IMR-90 (cell line): ENCODE measurements around the gene SLC5A2. TPM values are rescaled to one million over a fixed set of nuclear protein-coding genes. Genes with fewer than 3 reads are reported as not detected.

Source experiments
- ATAC-seq: fragments of 200-7000 bp; cut with Tn5 transposase; 2 replicates; pipeline ENCODE4 v1.9.1; 2020; ENCODE audit warnings: low read depth, mild to moderate bottlenecking, moderate library complexity
- BruUV-seq: library from RNA; stranded (reverse); fragments of 400-500 nt; replicated peaks from 2 replicates; lab custom pipeline; 2021; lab: Mats Ljungman, UMichigan
- CTCF ChIA-PET: fragments of 300-600 bp; formaldehyde crosslinking; extraction: SDS; loops from one replicate; lab custom pipeline; 2021; ENCODE audit warnings: antibody characterized with exemption; lab: Yijun Ruan, JAX
- POLR2A ChIA-PET: fragments of 300-600 bp; sonication (Branson Sonifier 250); formaldehyde crosslinking; loops from one replicate; lab custom pipeline; 2022; ENCODE audit warnings: antibody characterized with exemption; ENCODE audit not compliant: unreplicated experiment; lab: Charles Lee
- DNase-seq: peaks from one replicate; pipeline ENCODE4 v3.0.0; 2013
- H2AFZ ChIP-seq: replicated peaks from 2 replicates; pipeline ENCODE3; 2013; ENCODE audit warnings: low read length, mild to moderate bottlenecking; ENCODE audit not compliant: poor library complexity
- H2AK5ac ChIP-seq: 2 replicates; pipeline ENCODE4 v1.6.1; 2013; ENCODE audit warnings: low read depth, low read length, inconsistent platforms
- H2AK9ac ChIP-seq: replicated peaks from 2 replicates; pipeline ENCODE3; 2013; ENCODE audit warnings: mild to moderate bottlenecking, low read depth, low read length, moderate library complexity; ENCODE audit not compliant: poor library complexity
- H2BK120ac ChIP-seq: 2 replicates; pipeline ENCODE4 v1.6.1; 2013; ENCODE audit warnings: low read depth, low read length, inconsistent platforms
- H2BK15ac ChIP-seq: 3 replicates; pipeline ENCODE4 v1.6.1; 2013; ENCODE audit warnings: low read depth, low read length, inconsistent platforms
- H2BK20ac ChIP-seq: 2 replicates; pipeline ENCODE4 v1.6.1; 2013; ENCODE audit warnings: low read depth, mild to moderate bottlenecking, inconsistent platforms, low read length, moderate library complexity
- H2BK5ac ChIP-seq: 2 replicates; pipeline ENCODE4 v1.6.1; 2013; ENCODE audit warnings: mild to moderate bottlenecking, low read depth, low read length, inconsistent platforms; ENCODE audit not compliant: poor library complexity, severe bottlenecking
- H3K14ac ChIP-seq: replicated peaks from 2 replicates; pipeline ENCODE4 v1.6.1; 2013; ENCODE audit warnings: low read depth, low read length, inconsistent platforms
- H3K18ac ChIP-seq: 2 replicates; pipeline ENCODE4 v1.6.1; 2013; ENCODE audit warnings: low read depth, low read length, control low read depth
- H3K23ac ChIP-seq: 2 replicates; pipeline ENCODE4 v1.6.1; 2013; ENCODE audit warnings: low read depth, low read length, inconsistent platforms
- H3K27ac ChIP-seq: 2 replicates; pipeline ENCODE4 v1.5.1; 2013; ENCODE audit warnings: mild to moderate bottlenecking, control low read depth, low read length; ENCODE audit not compliant: insufficient read depth
- H3K27me3 ChIP-seq: 2 replicates; pipeline ENCODE4 v1.6.1; 2013; ENCODE audit warnings: low read length; ENCODE audit not compliant: control insufficient read depth, insufficient read depth
- H3K36me3 ChIP-seq: 2 replicates; pipeline ENCODE4 v1.6.1; 2013; ENCODE audit warnings: low read length, mixed read lengths; ENCODE audit not compliant: control insufficient read depth, insufficient read depth
- H3K4ac ChIP-seq: 2 replicates; pipeline ENCODE4 v1.6.1; 2013; ENCODE audit warnings: low read depth, low read length, inconsistent platforms
- H3K4me1 ChIP-seq: 2 replicates; pipeline ENCODE4 v1.6.1; 2013; ENCODE audit warnings: low read length, mixed read lengths; ENCODE audit not compliant: control insufficient read depth, insufficient read depth
- H3K4me2 ChIP-seq: 2 replicates; pipeline ENCODE4 v1.6.1; 2013; ENCODE audit warnings: low read depth, mild to moderate bottlenecking, control low read depth, low read length, moderate library complexity
- H3K4me3 ChIP-seq: 2 replicates; pipeline ENCODE4 v1.5.1; 2013; ENCODE audit warnings: low read depth, mild to moderate bottlenecking, control low read depth, low read length, moderate library complexity; ENCODE audit not compliant: insufficient read depth
- H3K56ac ChIP-seq: 2 replicates; pipeline ENCODE4 v1.6.1; 2013; ENCODE audit warnings: low read length, inconsistent platforms; ENCODE audit not compliant: insufficient read depth; ENCODE audit errors: extremely low read depth
- H3K79me1 ChIP-seq, 2 experiments: 2 replicates each; pipeline ENCODE4 v1.6.1; 2013; ENCODE audit warnings: low read length in 2 of 2, inconsistent platforms in 1 of 2, low read depth in 1 of 2
- H3K9ac ChIP-seq: 2 replicates; pipeline ENCODE4 v1.6.1; 2013; ENCODE audit warnings: low read depth, low read length, control low read depth
- H3K9me1 ChIP-seq: 2 replicates; pipeline ENCODE4 v1.6.1; 2013; ENCODE audit warnings: low read length, inconsistent platforms; ENCODE audit not compliant: insufficient read depth
- H3K9me3 ChIP-seq: 2 replicates; pipeline ENCODE4 v1.6.1; 2013; ENCODE audit warnings: low read length; ENCODE audit not compliant: control insufficient read depth, insufficient read depth
- H4K20me1 ChIP-seq: 2 replicates; pipeline ENCODE4 v1.6.1; 2013; ENCODE audit warnings: low read length, inconsistent platforms; ENCODE audit not compliant: insufficient read depth
- H4K5ac ChIP-seq: 2 replicates; pipeline ENCODE4 v1.6.1; 2013; ENCODE audit warnings: mild to moderate bottlenecking, low read depth, low read length, control low read depth
- H4K8ac ChIP-seq, 2 experiments: 2 replicates each; pipeline ENCODE4 v1.6.1; 2013; ENCODE audit warnings: low read depth in 2 of 2, low read length in 2 of 2, control low read depth in 1 of 2, inconsistent platforms in 1 of 2
- H4K91ac ChIP-seq: 2 replicates; pipeline ENCODE4 v1.6.1; 2013; ENCODE audit warnings: low read depth, low read length, inconsistent platforms; ENCODE audit not compliant: insufficient read depth
- BHLHE40 ChIP-seq: fragments of 150-350 bp; IDR thresholded peaks from 2 replicates; pipeline ENCODE4 v1.6.1; 2016; ENCODE audit warnings: mild to moderate bottlenecking, low read depth, low read length
- CEBPB ChIP-seq: IDR thresholded peaks from 2 replicates; pipeline ENCODE4 v1.6.1; 2012; ENCODE audit warnings: low read depth, low read length, improper control_type of control experiment
- CHD1 ChIP-seq: IDR thresholded peaks from 2 replicates; pipeline ENCODE4 v1.6.1; 2012; ENCODE audit warnings: low read depth, low read length, improper control_type of control experiment
- ELK1 ChIP-seq: fragments of 150-350 bp; IDR thresholded peaks from 2 replicates; pipeline ENCODE4 v1.6.1; 2016; ENCODE audit warnings: low read depth, mild to moderate bottlenecking, low read length, moderate library complexity, borderline replicate concordance
- FOS ChIP-seq: fragments of 150-350 bp; IDR thresholded peaks from 2 replicates; pipeline ENCODE4 v1.6.1; 2016; ENCODE audit warnings: low read depth, low read length
- MAFK ChIP-seq: IDR thresholded peaks from 2 replicates; pipeline ENCODE4 v1.6.1; 2012; ENCODE audit warnings: low read depth, low read length, improper control_type of control experiment
- NFE2L2 ChIP-seq: fragments of 150-350 bp; IDR thresholded peaks from 2 replicates; pipeline ENCODE4 v1.6.1; 2016; ENCODE audit warnings: low read depth, mild to moderate bottlenecking, low read length
- POLR2A ChIP-seq: IDR thresholded peaks from 2 replicates; pipeline ENCODE4 v1.6.1; 2012; ENCODE audit warnings: mild to moderate bottlenecking, low read depth, low read length
- RAD21 ChIP-seq: IDR thresholded peaks from 2 replicates; pipeline ENCODE4 v1.6.1; 2012; ENCODE audit warnings: low read length, improper control_type of control experiment
- RCOR1 ChIP-seq: IDR thresholded peaks from 2 replicates; pipeline ENCODE4 v1.6.1; 2012; ENCODE audit warnings: mild to moderate bottlenecking, low read length, improper control_type of control experiment; ENCODE audit not compliant: insufficient replicate concordance
- USF2 ChIP-seq: fragments of 150-350 bp; IDR thresholded peaks from 2 replicates; pipeline ENCODE4 v1.6.1; 2017; ENCODE audit warnings: mild to moderate bottlenecking, antibody characterized with exemption, low read length, low read depth
- WGBS, 2 experiments: methylation state at CpG; one replicate each; pipeline versions ENCODE4 v1.1.5 to v1.1.7; 2013; ENCODE audit warnings: missing lambda C conversion rate in 2 of 2; ENCODE audit not compliant: insufficient read length in 1 of 2; ENCODE audit errors: extremely low coverage in 2 of 2; 5-methylcytosine and 5-hydroxymethylcytosine counted together
- dilution Hi-C: fragments of 300-500 bp; cut with HindIII; formaldehyde crosslinking; loops from one replicate; pipeline ENCODE4 v1.14.3; 2018; ENCODE audit warnings: low sequenced_read_pairs; ENCODE audit not compliant: unreplicated experiment
- in situ Hi-C: fragments of 300-500 bp; cut with MboI; formaldehyde crosslinking; loops from 3 replicates; pipeline ENCODE4 v1.14.3; 2019; ENCODE audit warnings: low sequenced_read_pairs, inconsistent platforms, mixed read lengths
- intact Hi-C: fragments of 100-400 bp; cut with micrococcal nuclease; formaldehyde crosslinking; loops from 2 replicates; pipeline ENCODE4 v1.10.0; 2022
- polyA plus RNA-seq, 3 experiments: library from polyadenylated mRNA; depleted of rRNA; stranded (reverse); fragments of >200 nt; gene quantifications; 2 replicates each; pipeline ENCODE4 v1.2.3, GENCODE V29; 2012; ENCODE audit warnings: low replicate concordance in 1 of 3
- total RNA-seq: library from RNA; depleted of rRNA; stranded (reverse); fragments of >200 nt; gene quantifications from 2 replicates; pipeline ENCODE4 v1.2.3, GENCODE V29; 2012

SLC5A2 gene
- total and polyA plus RNA-seq, 2 of the 4 experiments (the other 2 are of a cell fraction) = not detected

- no peak for TF ChIP-seq CEBPB
- no peak for TF ChIP-seq CHD1
- peak; percentile 69 for TF ChIP-seq RAD21
Observed at GRCh38 chr16:31451681-31452351, 31.1 kb upstream of the SLC5A2 start (continued).

GRCh38 chr16:31452631-31453106 is 30.3 kb upstream of the SLC5A2 start:
- intact Hi-C loops (no loop called here), in situ Hi-C loops (loop anchor here (25.0 kb wide), 1 partner anchor 410 kb away; the partner anchor contains the start of gene ZNF267), dilution Hi-C loops (no loop called here)
- Histone ChIP-seq H3K4me3 (no peak overlapping the region), H2BK20ac (peak overlapping the region; percentile 67), H3K9ac (peak overlapping the region; percentile 3; the same call in 1 of the 2 replicates), H3K18ac (peak overlapping the region; percentile 83), H3K9me1 (peaks cover 30% of the 10 kb centered on the region), H4K91ac (peak overlapping the region; percentile 80), H3K23ac (peak overlapping the region; percentile 91), H4K5ac (peak overlapping the region; percentile 51), H4K20me1 (peaks cover 33% of the 10 kb centered on the region), H3K9me3 (no peaks in the 10 kb centered on the region), H3K36me3 (no peaks in the 10 kb centered on the region; the same call in 1 of the 2 replicates), H2AK9ac (peak overlapping the region; percentile 91), H3K4me1 (peaks cover 22% of the 10 kb centered on the region), H3K56ac (peak overlapping the region; percentile 48; the same call in 1 of the 2 replicates), H3K27ac (peak overlapping the region; percentile 91), H2BK120ac (peak overlapping the region; percentile 80), H2BK15ac (peak overlapping the region; percentile 67; the same call in 1 of the 3 replicates), H2AK5ac (peak overlapping the region; percentile 73), H2BK5ac (peak overlapping the region; percentile 92), H4K8ac (peak overlapping the region in 1 of 2 experiments; percentile 93; a peak in 2 of 4 replicates), H2AFZ (peak overlapping the region; percentile 82), H3K27me3 (no peaks in the 10 kb centered on the region), H3K4ac (peak overlapping the region; percentile 81), H3K79me1 (peaks cover 11 to 63% of the 10 kb centered on the region in 2 experiments), H3K14ac (peak overlapping the region; percentile 78), H3K4me2 (peak overlapping the region; percentile 42)
- DNase-seq (peak; percentile 94), ATAC-seq (peak; percentile 81)
- POLR2A ChIA-PET = interaction anchor here (0.9 kb wide), 1 partner anchor 335 kb away, joined by 3 read pairs; the partner anchor contains the start of gene KAT8
- no CpG with 5 or more reads among the region's 3 CpGs for WGBS, 2 experiments
- BruUV-seq = no TSS peak
- TF ChIP-seq ELK1 = no peak
- TF ChIP-seq NFE2L2 = peak; percentile 67; the same call in 1 of the 2 replicates
- no peak for TF ChIP-seq RCOR1
- TF ChIP-seq BHLHE40 = no peak
- peak; percentile 70 for TF ChIP-seq MAFK
- 0 out of 2 replicates have a peak, but pooled peaks have one; percentile 21 for TF ChIP-seq POLR2A
- TF ChIP-seq FOS = peak; percentile 55; the same call in 1 of the 2 replicates
- no peak for TF ChIP-seq USF2
- CTCF ChIA-PET = interaction anchor here (0.9 to 1.0 kb wide), 4 partner anchors 10 to 469 kb away, joined by 3 to 5 read pairs (median 4); partner anchors contain the start of gene ZNF843
